NCI-H345 treated with DMSO at 0.1 percent for 48 hours (cell line): ENCODE data around the gene GPRC5D.

ENCODE experiments used
- DNase-seq: peaks from one replicate; lab custom pipeline; 2025; ENCODE audit not compliant: unreplicated experiment; lab: John Stamatoyannopoulos, UW

GPRC5D gene

DNA sequence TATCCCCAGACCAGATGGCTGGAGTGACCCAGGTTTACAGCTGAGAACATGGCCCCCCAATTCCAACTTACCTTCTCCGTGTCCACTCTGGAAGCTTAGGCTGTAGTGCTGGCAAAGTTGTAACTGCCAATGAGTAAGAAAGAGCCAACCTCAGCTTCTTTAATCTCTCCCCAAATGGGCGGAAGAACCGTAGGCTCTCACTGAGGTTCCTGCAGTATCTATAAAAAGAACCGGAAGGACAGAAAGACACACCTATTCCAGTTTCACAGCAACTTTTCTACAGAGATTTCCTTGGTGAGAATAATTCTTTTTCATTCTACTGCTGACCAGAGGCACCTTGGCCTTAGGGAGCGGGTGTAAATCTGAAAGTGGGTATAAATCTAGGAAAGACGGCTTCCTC lies at the start of gene GPRC5D:
Gene GPRC5D (minus strand): TSS at position 135 of the 400 bp plus-strand sequence. CDS start 1,786 bp downstream, outside the sequence.
- no peak for DNase-seq

DNA sequence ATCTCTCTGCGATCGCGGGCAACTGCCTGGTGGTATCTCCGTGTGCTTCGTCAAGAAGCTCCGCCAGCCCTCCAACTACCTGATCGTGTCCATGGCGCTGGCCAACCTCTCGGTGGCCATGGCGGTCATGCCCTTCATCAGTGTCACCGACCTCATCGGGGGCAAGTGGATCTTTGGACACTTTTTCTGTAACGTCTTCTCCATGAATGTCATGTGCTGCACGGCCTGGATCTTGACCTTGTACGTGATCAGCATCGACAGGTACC lies 49.7 kb upstream of the GPRC5D start:
- DNase-seq = no peak

DNA sequence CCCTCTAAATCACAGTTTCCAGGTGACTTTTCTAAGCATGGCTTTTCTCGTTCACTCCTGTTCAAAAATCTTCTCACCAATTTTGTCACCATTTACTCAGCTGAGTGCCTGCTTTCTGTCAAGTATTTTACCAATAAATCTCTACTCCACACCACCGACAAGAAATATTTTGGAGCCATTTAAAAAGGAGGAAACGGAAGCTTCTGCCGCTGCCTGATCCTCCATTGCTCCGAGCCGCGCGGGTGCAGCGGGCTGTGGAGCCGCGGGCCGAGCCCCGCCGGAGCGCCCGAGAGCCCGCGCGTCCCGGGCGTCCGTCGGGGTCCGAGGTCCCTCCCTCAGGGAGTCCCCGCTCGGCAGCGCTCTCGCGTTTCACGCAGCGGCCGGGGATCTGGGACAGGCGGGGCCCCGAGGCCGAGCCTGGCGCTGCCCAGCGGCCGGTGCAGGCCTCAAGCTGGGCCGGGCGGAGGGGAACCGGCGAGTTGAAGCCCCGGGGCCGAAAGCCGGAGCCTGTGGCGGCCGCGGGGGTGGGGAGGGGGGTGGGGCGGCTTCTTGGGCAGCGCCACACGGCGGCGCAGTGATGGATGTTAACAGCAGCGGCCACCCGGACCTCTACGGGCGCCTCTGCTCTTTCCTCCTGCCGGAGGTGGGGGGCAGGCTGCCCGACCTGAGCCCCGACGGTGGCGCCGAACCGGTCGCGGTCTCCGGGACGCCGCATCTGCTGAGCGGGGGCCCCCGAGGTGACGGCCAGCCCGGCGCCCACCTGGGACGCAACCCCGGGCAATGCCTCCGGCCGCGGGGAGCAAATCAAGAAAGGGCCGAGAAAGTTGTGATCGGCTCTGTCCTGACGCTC lies 49.2 kb upstream of the GPRC5D start:
- DNase-seq = peak; percentile 67

DNA sequence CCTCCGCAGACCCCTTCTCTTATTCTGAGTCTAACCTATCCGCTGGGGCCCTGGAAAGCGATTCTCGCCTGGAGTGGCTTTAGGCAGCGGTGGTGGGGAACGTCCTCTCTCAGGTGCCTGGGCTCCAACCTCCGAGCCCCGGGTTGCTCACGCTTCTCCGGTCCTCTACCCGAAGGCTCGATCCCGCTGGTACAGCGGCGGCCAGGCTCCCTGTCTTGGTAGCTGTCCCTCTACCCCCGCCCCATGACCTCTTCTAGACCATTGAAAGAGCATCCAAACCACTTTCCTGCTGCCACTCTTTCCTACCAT lies 48.6 kb upstream of the GPRC5D start:
- DNase-seq = no peak

DNA sequence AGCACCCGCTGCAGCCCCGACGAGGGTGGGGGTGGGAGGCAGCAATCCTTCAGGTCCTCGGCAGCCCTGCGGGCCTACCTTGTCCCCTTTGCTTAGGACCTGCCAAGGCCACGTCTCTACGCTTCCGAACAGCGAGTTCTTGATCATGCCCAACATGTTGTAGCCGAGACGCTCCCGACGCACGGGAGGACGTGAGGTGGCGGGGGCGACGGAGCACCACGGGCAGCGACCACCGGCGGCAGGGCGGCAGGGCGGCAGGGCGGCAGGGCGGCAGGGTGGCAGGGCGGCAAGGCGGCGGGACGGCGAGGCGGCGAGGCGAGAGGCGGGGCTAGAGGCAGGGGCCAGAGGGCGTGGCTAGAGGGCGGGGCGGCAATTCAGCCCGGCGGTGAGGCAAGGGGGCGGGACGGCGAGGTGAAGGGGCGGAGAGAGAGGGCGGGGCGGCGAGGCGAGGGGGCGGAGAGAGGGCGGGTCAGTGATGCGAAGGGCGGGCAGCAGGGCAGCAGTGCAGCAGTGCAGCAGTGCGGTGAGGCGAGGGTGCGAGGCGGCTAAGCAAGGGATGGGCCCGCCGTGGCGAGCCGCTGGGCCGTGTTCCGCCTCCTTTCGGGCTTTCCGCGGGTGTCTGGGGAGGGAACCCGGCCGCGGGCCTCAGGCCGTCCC lies 48.1 kb upstream of the GPRC5D start, which contains the start of gene HEBP1:
Gene HEBP1 (minus strand): TSS at position 307 of the 657 bp plus-strand sequence. CDS start 151 bp downstream, at position 156.
- peak; percentile 97 for DNase-seq

DNA sequence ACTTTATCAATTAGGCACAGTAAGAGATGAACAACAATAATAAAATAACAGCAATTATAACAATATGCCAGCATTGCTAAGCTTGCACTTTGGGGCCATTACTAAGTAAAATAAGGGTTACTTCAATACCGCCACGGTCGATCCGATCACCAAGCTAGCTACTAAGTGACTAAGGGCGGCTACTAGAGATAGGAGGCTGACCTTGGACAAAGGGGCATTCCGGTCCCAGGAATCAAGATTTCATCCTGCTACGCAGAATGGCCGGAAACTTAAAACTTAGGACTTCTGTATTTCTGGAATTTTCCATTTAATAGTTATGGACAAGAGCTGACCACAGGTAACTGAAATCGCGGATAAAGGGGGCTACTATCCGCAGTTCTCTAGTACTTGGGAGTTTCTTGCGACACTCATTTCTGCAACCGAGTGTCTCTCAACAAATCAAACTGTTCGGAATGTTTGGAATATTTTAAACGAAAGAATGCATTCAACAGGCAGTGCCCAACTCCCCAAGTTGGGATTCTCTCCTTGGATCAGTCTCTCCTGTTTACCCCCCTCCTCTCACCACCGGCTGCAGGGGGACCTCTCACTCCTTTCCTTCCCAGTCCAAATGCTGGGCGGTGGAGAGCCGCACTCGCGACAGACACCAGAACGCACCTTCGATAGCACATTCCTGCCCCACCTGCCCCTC lies 47.4 kb upstream of the GPRC5D start:
- no peak for DNase-seq

DNA sequence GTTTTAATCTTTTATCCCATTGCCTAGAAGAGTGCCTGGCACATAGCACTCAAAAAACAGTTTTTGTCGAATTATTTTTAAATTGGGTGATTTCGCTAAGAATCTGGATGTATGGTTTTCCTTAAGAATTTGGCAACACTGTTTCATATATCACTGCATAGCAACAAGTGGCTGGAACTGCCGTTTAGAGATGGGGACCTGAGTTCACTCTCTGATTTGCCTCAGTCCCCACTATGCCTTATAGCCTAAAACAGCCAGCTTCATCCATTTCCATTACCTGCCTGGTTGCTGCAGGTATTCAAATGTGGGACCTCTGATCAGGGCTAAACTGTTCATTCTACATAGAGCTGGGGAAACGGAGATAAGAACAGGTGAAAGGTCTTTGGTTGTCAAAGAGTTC lies 46.3 kb upstream of the GPRC5D start:
- DNase-seq = no peak

DNA sequence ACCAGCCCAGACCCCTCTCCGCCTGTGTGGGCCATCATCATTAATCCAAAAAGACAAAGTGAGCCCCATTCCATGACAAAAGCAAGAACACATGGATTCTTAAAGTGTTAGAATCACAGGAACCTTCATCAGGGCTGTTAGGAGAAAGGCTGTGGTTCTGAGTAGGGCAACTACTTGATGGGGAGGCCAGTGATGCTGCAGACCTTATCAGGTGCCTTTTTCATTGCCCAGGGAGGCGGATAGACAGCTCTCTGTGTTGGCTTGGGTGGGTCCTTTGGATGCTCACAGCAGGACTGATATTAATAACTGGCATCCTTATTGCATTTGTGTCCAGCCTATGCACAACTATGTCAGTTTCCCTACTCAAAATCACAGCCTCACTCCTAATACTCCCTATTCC lies 45.8 kb upstream of the GPRC5D start:
- no peak for DNase-seq

DNA sequence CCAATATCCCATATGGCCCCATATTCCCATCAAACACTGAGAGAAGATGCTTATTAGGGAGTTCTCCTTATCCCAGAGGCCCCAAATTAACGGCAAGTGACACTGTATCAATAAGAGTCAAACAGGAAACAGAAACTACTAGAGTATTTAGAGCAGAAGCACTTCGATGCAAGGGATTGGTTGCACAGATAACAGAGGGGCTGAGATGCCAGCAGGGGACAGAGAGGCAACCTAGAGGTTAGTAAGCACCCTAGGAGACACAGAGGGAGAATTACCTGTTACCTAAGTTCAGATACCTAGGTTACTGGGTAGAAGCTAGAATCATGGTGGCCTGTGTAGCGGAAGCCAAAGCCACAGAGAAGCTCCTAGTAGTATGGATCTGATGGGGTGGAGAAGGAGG lies 45.2 kb upstream of the GPRC5D start:
- no peak for DNase-seq

DNA sequence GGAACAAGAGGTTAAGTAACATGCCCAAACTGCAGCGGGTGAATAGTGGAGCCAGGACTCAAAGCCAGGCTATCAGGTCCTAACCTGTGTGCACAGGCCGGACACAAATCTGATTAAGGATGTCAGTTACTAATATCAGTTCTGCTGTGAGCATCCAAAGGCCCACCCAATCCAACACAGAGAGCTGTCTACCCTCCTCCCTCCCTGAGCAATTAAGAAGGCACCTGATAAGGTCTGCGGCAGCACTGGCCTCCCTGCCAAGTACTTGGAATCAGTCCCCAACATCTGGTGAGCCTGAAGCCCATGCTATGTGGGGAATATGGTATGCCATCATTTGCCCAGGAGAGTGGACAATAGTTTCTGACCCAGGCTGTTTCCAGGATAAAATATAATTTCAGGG lies 44.2 kb upstream of the GPRC5D start:
- DNase-seq = no peak

DNA sequence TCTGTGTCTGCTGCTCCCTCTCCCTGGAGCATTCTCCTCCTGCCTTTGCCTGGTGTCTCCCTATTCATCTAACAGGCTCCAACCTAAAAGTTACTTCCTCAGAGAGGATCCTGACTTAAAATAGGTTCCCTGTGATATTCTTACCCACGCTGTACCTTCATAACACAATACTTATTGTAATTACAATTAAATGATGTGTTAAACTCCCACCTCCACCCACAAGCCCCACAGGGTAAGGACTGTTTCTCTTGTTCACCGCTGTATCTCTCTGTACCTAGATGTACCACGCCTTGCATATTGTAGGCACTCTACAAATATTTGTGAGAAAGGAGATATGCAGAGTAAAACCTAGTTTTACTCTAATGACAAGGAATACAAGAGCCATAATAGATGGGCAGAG lies 43.1 kb upstream of the GPRC5D start:
- DNase-seq = no peak

DNA sequence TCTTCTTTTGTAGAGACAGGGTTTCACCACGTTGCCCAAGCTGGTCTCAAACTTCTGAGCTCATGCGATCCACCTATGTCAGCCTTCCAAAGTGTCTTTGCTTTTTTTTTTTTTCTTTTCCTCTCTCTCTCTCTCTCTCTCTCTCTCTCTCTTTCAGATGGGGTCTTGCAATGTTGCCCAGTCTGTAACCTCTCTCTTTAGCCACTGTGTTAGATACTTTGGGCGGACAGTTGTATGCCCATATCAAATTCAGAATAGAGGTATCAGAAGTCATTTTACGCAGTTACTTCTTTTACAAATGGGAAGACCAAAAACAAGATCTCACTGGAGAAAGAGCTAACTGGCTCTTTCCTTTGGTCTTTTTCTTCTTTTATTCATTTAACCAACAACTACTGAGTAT lies 41.4 kb upstream of the GPRC5D start:
- no peak for DNase-seq

DNA sequence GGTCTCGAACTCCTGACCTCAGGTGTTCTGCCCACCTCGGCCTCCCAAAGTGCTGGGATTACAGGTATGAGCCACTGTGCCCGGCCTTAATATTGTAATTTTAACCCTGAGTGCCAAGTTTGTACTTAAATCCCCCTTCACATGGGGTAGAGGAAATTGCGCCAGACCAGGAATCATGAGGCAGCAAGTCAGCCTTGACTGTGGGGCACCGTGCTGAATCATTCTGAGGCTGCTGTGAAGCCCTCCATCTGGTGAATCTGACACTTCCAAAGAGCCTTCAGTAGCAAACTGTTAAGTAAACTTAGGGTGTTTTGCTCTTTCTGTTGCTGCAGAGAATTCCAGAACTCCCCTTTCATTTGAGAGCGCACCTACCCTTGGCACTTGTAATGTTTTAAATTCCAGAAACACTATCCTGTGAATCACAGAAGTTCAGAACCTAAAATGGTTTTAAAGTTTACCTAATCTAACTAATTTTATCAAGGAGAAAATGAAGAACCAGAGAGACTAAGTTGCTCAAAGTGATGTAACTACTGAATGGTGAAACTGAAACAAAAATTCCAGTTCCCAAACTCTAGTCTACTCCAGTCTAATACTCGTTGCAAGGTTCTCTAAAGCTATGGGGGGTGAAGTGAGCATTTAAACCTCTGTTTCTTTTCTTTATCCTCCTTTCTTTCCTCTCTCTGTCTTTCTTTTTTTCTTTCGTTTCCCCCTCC lies 40.6 kb upstream of the GPRC5D start:
- no peak for DNase-seq

DNA sequence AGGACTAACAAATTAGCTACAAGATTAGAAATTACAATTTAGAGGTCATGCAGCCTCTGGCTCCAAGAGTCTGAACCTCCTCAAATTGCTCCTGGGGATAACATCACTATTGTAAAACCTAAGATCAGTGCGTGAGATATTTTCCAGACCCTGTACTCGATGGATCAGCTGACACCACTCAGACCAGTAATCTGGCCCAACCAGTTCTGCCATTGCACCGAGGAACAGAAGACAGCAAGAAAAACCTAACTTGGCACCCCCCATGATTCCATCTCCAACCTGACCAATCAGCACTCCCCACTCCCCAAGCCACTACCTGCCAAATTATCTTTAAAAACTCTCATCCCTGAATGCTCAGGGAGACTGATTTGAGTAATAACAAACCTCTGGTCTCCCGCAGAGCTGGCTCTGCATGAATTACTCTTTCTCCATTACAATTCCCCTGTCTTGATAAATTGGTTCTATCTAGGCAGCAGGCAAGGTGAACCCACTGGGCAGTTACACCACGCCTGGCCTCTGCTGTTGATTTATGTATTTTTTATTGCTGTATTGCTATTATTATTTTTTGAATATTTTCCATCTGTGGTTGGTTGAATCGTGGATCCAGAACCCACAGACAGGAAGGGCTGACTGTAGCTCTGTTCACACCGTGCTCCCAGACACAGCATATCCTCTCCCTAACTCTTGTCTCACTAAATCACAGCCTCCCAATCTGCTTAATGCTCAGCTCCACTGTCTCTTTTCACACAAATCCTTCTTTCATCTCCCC lies 38.9 kb upstream of the GPRC5D start:
- no peak for DNase-seq

DNA sequence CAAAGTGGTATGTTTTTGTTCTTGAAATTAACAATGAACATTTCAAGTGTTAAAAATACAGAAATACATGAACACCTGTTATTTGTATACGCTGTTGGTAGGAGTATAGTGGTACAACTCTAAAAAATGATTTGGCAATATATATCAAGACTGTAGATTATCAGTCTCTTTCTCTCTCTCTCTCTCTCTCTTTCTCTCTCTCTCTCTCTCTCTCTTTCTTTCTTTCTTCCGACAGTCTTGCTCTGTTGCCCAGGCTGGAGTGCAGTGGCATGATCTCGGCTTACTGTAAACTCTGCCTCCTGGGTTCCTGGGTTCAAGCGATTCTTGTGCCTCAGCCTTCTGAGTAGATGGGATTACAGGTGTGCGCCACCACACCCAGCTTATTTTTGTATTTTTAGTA lies 35.5 kb upstream of the GPRC5D start:
- no peak for DNase-seq

DNA sequence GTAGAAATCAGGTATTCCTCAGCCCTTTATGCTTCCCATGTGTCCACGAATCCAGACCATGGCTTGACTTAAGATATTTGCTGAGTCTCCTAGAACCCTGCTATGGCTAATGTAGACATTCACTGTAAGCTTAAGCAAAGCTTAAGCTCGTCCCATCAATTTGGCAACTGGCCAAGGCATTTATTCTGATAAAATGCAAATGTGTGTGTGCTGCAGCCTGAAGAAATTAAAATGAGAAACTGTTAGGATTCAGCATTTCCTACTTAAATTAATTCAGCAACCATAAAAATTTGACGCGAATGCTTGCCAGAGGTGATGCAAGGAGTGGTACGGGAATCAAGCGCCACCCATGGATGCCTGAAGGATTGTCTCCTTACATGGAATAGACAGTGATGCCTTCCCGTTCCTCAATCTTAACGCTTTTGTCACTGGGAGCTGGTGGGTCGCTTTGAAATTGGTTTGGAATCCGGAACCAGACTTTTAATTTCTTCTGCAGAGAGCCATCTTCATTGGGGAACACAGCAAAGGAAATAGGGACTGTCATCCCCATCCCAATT lies 34.9 kb upstream of the GPRC5D start:
- no peak for DNase-seq

DNA sequence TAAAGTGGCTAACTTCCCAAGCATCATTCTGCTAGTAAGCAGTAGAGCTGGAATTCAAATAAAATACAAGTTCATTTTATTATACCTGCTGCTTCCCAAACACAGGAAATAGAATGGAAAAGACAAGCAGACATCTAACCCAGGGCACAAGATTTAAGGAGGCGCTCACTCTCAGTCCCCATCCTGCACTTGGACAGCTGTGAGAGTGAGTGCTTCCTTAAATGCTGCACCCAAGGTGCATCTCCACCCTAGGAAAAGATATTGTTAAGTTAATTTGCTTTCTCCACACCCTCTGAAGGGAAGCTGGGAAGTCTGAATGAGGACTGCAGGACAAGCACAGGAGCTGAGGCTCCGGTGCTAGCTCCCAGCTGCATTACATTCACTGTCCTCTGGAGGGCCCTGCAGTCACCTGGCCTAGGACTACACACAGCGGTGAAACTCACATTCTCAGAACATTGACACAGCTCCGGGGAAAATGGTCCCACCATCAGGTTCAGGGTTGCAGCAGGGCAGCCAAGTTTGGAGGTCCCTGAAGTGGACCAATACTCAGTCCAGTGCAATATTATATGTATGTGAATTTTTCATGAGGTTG lies 33.9 kb upstream of the GPRC5D start:
- DNase-seq = no peak

DNA sequence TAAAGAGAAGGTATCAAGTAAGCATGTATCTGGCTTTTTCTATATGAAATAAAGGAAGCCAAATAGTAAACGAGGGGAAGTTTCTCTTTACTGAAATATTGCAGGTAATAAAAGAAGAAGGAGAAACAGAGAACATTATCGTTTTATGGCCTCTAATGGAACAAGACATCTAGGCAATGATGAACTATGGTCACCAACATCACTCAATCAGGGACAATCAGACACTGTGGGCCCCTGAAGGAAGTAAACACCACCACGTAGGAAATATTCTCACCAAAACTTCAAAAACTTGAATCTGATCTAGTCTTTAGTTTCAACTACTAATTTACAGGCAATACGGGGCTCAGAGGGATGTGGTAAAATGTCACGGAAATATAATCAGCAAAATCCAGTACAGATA lies 32.2 kb upstream of the GPRC5D start:
- no peak for DNase-seq

DNA sequence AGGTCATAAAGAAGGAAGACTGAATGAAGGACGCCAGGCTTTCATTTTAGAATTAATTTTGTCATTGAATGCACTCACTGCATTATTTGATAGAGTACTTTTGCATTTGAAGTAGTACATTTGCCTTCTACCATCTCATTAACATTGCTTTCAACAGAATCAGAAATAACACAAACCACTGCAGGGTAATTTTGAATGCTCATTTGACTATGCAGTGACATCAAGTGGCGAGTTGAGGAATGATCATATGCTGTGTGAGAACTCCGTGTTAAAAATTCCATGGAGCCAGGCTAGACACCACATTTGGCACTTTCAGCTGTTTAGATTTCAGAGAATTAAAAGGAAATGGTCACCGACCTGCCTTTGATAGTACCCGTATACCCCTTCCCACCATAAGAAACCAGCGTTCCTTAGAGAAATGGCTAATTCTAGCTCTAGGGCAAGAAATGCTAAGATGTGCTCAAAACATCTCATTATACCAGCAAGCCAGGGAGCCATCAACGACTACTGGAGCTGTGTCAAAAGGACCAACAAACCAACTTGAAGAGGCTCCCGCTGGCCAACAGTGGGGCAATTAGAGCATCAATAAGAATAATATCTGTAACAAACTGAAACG lies 31.6 kb upstream of the GPRC5D start:
- DNase-seq = no peak

DNA sequence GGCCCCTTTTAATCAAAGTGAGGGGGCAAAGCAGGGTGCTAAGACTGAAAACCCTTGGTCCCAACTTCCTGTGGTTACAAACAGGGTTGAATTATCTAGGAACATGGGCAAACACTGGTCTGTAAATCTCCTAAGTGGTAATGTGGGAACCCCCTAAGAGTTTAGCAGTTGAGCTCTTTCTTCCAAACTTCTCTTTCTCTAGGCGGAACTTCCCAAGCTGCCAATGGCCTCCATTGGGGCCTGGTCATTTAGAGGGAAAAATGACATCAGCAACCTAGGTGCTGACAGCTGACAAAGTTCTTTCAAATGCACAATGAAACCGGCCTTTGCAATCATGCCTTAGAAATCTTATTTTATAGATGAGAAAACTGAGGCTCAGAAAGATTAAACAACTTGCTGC lies 30.4 kb upstream of the GPRC5D start:
- no peak for DNase-seq
